ENCODE data around the gene RAP2A. TPM values are rescaled to one million over a fixed set of nuclear protein-coding genes. Genes with fewer than 3 reads are reported as not detected.

RAP2A gene
- total RNA-seq, 2 donors from 2014 or later = 7.5 to 11.6 TPM

DNA sequence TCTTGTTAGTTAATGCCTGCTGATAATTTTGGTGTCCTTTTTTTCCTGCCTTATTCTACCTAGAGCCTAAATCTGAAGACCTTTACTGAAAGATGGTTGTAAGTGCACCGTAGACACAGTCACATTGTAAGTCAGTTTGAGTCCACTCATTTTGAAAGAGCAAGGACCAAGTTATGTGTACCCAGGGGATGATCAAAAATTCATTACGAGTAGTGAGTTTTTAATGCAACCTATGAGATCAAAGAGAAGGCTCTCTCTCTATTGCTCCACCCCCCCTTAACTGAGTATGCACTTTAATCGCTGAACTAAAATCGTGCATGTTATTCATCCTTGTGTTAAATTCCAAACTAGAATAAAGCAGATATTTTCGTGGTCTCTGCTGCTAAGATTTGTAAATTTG is 1.8 kb downstream of the RAP2A start:
- intact Hi-C loops (cut with DNase I) = no loop called here
- no peaks in the 10 kb centered on the region for H3K9me3 ChIP-seq
- no peaks in the 10 kb centered on the region for H3K4me1 ChIP-seq (replicated peaks)
- no peaks in the 10 kb centered on the region for H3K36me3 ChIP-seq
- TF ChIP-seq, protein P1, sequence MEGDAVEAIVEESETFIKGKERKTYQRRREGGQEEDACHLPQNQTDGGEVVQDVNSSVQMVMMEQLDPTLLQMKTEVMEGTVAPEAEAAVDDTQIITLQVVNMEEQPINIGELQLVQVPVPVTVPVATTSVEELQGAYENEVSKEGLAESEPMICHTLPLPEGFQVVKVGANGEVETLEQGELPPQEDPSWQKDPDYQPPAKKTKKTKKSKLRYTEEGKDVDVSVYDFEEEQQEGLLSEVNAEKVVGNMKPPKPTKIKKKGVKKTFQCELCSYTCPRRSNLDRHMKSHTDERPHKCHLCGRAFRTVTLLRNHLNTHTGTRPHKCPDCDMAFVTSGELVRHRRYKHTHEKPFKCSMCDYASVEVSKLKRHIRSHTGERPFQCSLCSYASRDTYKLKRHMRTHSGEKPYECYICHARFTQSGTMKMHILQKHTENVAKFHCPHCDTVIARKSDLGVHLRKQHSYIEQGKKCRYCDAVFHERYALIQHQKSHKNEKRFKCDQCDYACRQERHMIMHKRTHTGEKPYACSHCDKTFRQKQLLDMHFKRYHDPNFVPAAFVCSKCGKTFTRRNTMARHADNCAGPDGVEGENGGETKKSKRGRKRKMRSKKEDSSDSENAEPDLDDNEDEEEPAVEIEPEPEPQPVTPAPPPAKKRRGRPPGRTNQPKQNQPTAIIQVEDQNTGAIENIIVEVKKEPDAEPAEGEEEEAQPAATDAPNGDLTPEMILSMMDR (IDR thresholded peaks at IDR 0.05) = no peak
- TF ChIP-seq POLR2A (IDR thresholded peaks at IDR 0.05) = no peak
- no peaks in the 10 kb centered on the region for H3K27me3 ChIP-seq (replicated peaks; ENCODE audit: insufficient read depth)
- H3K27ac ChIP-seq = no peak overlapping the region
- WGBS = 17% methylated on average over 5 of the region's 5 CpGs
- no peak for DNase-seq (ENCODE audit: low spot score)
- H3K4me3 ChIP-seq = no peak overlapping the region

DNA sequence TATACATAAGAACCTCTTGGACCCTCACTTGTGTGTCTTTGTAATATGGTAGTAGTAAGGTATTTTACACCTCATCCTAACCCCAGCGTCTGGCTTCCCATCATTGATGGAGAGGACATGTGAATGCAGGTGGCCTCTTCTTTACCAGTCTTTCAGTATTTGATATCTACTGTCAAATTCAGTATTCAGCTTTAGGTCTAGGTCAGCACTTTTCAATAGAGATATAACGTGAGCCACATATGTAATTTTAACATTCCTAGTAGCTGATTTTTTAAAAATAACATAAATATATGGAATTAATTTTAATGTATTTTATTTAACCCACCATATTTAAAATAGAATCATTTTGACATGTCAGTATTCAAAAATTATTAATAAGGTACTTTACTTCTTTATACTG is 2.9 kb downstream of the RAP2A start:
- 78% methylated on average over 2 of the region's 2 CpGs for WGBS
- Histone ChIP-seq H3K4me3 (no peak overlapping the region), H3K9me3 (no peaks in the 10 kb centered on the region), H3K27me3 (replicated peaks; ENCODE audit: insufficient read depth) (no peaks in the 10 kb centered on the region), H3K27ac (no peak overlapping the region), H3K4me1 (replicated peaks) (no peaks in the 10 kb centered on the region), H3K36me3 (no peaks in the 10 kb centered on the region)
- intact Hi-C loops (cut with DNase I) = no loop called here
- TF ChIP-seq POLR2A (IDR thresholded peaks at IDR 0.05) (no peak), POLR2AphosphoS5 (IDR thresholded peaks at IDR 0.05) (no peak)
- TF ChIP-seq, protein P1 (IDR thresholded peaks at IDR 0.05) = no peak
- no peak for DNase-seq (ENCODE audit: low spot score)

DNA sequence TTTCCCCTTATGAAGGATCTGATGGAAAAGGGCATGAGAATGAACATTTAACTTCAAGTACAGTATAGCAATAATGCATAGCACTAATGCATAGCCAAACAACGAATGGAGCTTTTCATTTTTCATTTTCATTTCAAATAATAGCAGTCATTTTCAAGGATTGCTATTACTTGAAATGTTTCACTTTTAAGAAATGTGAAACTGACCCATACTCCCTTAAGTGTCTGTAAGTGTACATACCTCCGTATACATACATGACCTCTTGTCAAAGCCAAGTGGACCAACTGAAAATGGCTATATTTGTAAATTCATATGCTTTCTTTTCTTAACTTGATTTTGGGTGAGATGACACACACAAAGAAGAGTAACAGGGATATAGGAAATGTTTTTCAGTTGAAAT is 3.8 kb downstream of the RAP2A start:
- intact Hi-C loops (cut with DNase I) = no loop called here
- no peak for DNase-seq (ENCODE audit: low spot score)
- Histone ChIP-seq H3K27ac (no peak overlapping the region), H3K27me3 (replicated peaks; ENCODE audit: insufficient read depth) (no peaks in the 10 kb centered on the region), H3K4me3 (no peak overlapping the region), H3K4me1 (replicated peaks) (no peaks in the 10 kb centered on the region), H3K36me3 (no peaks in the 10 kb centered on the region), H3K9me3 (no peaks in the 10 kb centered on the region)
- TF ChIP-seq, protein P1 (IDR thresholded peaks at IDR 0.05) = no peak
- no peak for TF ChIP-seq POLR2A (IDR thresholded peaks at IDR 0.05)
- TF ChIP-seq POLR2AphosphoS5 (IDR thresholded peaks at IDR 0.05) = no peak
- WGBS = 83% methylated on average over 2 of the region's 2 CpGs

DNA sequence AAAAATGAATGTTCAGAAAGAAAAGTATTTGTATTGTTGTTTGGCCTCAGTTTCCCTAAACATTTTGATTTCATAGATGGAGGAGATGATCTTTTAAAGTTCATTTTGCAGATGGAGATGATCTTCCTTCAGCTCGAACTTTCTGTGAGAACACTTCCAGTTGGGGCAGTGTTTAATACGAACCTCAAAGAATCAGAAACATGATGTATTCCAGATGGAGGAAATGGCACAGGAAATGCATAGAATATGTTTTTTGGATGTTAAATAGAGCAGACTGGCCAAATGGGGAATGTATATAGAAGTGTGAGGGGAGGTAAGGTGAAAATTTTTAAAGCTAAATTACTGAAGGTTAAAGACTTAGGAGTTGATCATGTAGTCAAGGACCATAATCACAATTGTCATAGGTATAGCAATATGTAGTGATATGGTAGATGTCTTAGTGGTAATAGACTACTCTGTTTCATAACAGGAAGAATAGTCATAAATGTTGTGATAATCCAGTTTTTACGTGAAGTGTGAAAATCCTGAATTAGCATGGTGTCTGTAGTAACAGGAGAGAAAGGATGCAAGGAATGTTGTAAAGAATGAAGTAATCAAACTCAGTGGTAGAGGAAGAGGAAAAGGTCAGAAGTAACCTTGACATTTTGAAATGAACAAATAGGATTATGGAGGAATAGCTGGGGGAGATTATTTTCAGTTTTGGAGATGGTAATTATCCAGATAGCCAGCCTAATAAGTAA is 5.1 kb downstream of the RAP2A start:
- intact Hi-C loops (cut with DNase I) = no loop called here
- H3K27me3 ChIP-seq (replicated peaks; ENCODE audit: insufficient read depth) = no peaks in the 10 kb centered on the region
- DNase-seq (ENCODE audit: low spot score) = no peak
- no peak for TF ChIP-seq POLR2A (IDR thresholded peaks at IDR 0.05)
- TF ChIP-seq POLR2AphosphoS5 (IDR thresholded peaks at IDR 0.05) = no peak
- TF ChIP-seq, protein P1 (IDR thresholded peaks at IDR 0.05) = no peak
- H3K9me3 ChIP-seq = no peaks in the 10 kb centered on the region
- H3K4me3 ChIP-seq = no peak overlapping the region
- H3K36me3 ChIP-seq = no peaks in the 10 kb centered on the region
- WGBS = 85% methylated on average over 3 of the region's 3 CpGs
- no peaks in the 10 kb centered on the region for H3K4me1 ChIP-seq (replicated peaks)
- no peak overlapping the region for H3K27ac ChIP-seq

DNA sequence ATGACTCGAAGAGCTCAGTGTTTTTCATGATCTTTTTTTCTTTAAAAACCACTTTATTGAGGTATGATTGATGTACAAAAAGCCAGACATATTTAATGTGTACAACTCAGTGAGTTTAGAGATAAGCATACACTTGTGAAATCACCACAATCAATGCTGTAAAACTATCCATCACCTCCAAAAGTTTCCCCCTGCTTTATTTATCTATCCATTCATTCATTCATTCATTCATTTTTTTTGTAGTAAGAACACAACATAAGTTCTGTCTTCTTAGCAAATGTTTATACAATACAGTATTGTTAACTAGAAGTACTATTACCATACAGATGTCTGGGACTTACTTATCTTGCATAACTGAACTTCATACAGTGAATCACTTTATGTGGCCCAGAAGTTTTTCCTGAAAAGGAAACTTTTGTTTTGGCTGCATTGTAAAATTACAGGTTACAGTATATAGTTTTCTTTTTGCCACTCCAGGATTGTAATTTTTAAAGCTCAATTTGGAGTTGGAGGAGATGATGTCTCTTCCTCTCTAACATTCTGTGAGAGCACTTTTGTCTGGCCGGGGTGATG is 6.7 kb downstream of the RAP2A start:
- H3K9me3 ChIP-seq = no peaks in the 10 kb centered on the region
- TF ChIP-seq POLR2AphosphoS5 (IDR thresholded peaks at IDR 0.05) = no peak
- TF ChIP-seq, protein P1 (IDR thresholded peaks at IDR 0.05) = no peak
- TF ChIP-seq POLR2A (IDR thresholded peaks at IDR 0.05) = no peak
- no peaks in the 10 kb centered on the region for H3K4me1 ChIP-seq (replicated peaks)
- no peaks in the 10 kb centered on the region for H3K27me3 ChIP-seq (replicated peaks; ENCODE audit: insufficient read depth)
- intact Hi-C loops (cut with DNase I) = no loop called here
- DNase-seq (ENCODE audit: low spot score) = no peak
- H3K27ac ChIP-seq = no peak overlapping the region
- H3K36me3 ChIP-seq = no peaks in the 10 kb centered on the region
- no peak overlapping the region for H3K4me3 ChIP-seq
- WGBS = 63% methylated on average over 2 of the region's 2 CpGs

Measured in prostate gland (tissue), 2 donors.